HFFc6 (cell line): ENCODE measurements around the gene SIRPA. TPM values are rescaled to one million over a fixed set of nuclear protein-coding genes. Genes with fewer than 3 reads are reported as not detected.

Experiments used
- DNase-seq: peaks from one replicate; pipeline ENCODE4 v3.0.0-alpha.2; 2018
- H3K27ac Mint-ChIP-seq: 2 replicates; pipeline ENCODE4 v1.8.0; 2020; ENCODE audit warnings: mild to moderate bottlenecking, mixed read lengths
- H3K27me3 Mint-ChIP-seq: 2 replicates; pipeline ENCODE4 v1.8.0; 2021; ENCODE audit warnings: mild to moderate bottlenecking, moderate library complexity, mixed read lengths; ENCODE audit not compliant: insufficient read depth
- H3K36me3 Mint-ChIP-seq: 2 replicates; pipeline ENCODE4 v1.8.0; 2021; ENCODE audit warnings: low read depth, mixed read lengths
- H3K4me1 Mint-ChIP-seq: 2 replicates; pipeline ENCODE4 v1.8.0; 2020; ENCODE audit warnings: low read depth, mixed read lengths
- H3K4me3 Mint-ChIP-seq: 2 replicates; pipeline ENCODE4 v1.8.0; 2020; ENCODE audit warnings: mild to moderate bottlenecking, moderate library complexity, mixed read lengths
- H3K9me3 Mint-ChIP-seq: 2 replicates; pipeline ENCODE4 v1.8.0; 2020; ENCODE audit warnings: mild to moderate bottlenecking, mixed read lengths
- CTCF ChIP-seq: fragments of 200-600 bp; sonication (generic); IDR thresholded peaks from 2 replicates; pipeline ENCODE4 v1.5.0; 2021; ENCODE audit warnings: antibody characterized with exemption, mild to moderate bottlenecking
- total RNA-seq, 6 experiments: library from RNA; stranded (reverse); fragmentation: NEBNext Ultra II Directional; extraction: Animal tissue kit (Norgen Biotek cat#: 25700); gene quantifications; 2 replicates in 1 of 6; 3 replicates in 5 of 6; pipeline ENCODE4 v1.2.3, GENCODE V29; 2021

Gene SIRPA
- total RNA-seq, 6 experiments from 2014 or later: 44.0 to 66.2 (median 47.5) TPM

GRCh38 chr20:1922786-1923185 lies 27.6 kb downstream of the SIRPA start:
- Mint-ChIP-seq H3K27ac (no peak overlapping the region), H3K9me3 (no peaks in the 10 kb centered on the region), H3K36me3 (peaks cover 3% of the 10 kb centered on the region; the same call in 1 of the 2 replicates), H3K4me3 (no peak overlapping the region), H3K4me1 (no peaks in the 10 kb centered on the region), H3K27me3 (peaks cover 2% of the 10 kb centered on the region; the same call in 1 of the 2 replicates)
- DNase-seq: no peak
- no peak for TF ChIP-seq CTCF

DNA sequence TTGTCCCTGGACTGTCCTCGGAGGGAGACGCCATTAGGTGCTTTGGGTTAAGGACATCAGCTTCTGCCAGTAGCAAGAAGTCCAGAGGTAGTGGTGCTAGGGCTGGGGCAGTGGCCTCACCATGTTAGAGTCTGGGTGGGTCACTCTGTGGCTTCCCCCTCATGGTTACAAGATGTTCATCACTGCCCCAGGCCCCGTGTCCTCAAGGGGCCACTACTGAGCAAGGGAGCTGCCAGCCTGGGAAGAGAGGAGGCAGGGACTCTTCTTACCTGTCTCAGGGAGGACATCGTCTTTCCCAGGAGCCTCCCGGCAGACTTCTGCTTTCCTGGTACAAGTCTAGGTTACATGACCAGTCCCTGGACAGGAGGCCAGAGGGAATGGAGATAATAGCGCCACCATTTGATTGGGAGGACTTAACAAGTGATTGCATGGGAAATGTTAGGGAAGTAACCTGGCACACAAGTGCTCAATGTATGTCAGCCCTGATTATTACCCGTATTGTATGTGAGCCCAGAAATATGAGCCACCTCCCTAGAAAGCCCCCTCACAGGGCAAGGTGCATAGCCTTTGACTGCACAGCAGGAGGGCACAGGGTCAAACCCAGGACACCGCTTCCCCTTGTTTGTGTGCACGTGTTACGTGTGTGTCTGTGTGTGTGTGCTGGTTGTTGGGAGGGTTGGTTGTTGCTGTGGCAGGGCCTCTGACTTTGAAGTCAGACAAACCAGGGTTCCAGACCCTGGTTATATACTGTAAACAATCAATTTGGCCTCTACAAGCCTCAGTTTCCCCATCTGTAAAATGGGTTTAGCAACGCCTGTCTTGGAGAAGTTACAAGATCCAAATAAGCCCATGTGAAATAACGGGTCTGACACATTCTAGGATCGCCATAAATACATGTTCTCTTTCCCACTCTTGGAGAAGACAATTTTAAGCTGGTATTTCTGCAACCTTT lies 30.0 kb downstream of the SIRPA start:
- no peak overlapping the region for H3K27ac Mint-ChIP-seq
- no peaks in the 10 kb centered on the region for H3K4me1 Mint-ChIP-seq
- TF ChIP-seq CTCF: peak; percentile 33; the same call in 1 of the 2 replicates
- no peak overlapping the region for H3K4me3 Mint-ChIP-seq
- no peaks in the 10 kb centered on the region for H3K27me3 Mint-ChIP-seq
- no peaks in the 10 kb centered on the region for H3K36me3 Mint-ChIP-seq
- DNase-seq: no peak
- no peaks in the 10 kb centered on the region for H3K9me3 Mint-ChIP-seq

DNA sequence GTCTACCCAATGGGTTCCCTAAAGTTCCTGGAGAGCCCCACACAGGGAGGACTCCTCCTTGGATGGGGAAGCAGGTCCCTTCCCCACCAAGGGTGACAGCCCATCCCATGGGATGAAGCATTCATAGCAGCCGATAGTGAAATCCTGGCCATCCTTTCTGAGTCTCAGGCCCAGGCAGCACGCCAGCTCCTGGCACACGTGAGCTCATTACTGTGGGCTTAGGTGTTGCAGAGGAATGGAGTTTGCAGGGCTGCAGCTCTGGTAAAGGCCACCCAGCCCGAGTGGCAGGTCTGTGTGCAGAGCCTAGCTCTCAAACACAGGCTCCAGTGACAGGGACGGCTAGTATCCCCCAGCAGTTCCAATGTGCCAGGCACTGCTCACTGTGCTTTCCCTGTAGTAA lies 31.0 kb downstream of the SIRPA start:
- no peak for TF ChIP-seq CTCF
- no peaks in the 10 kb centered on the region for H3K9me3 Mint-ChIP-seq
- H3K27ac Mint-ChIP-seq: no peak overlapping the region
- DNase-seq: no peak
- H3K36me3 Mint-ChIP-seq: no peaks in the 10 kb centered on the region
- H3K4me3 Mint-ChIP-seq: no peak overlapping the region
- H3K4me1 Mint-ChIP-seq: no peaks in the 10 kb centered on the region
- H3K27me3 Mint-ChIP-seq: no peaks in the 10 kb centered on the region

DNA sequence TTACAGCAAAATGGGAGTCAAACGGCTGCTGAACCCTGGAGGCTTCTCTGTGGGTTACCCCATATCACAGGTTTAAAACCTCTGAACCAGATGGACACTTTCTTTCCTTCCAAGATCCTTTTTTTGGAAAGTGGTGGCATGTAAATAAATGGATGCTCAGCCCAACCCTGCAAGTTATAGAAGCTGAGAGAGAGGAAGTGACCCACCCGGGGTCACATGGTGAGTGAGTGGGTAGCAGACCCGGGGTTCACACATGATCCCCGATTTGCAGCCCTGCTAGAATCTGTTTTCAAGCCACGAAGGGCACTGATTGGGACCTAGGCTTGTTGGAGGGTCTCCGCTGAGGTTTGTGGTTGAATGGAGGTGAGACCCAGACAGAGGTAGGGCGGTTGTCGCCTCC lies 32.0 kb downstream of the SIRPA start:
- Mint-ChIP-seq H3K9me3 (no peaks in the 10 kb centered on the region), H3K27ac (no peak overlapping the region), H3K27me3 (no peaks in the 10 kb centered on the region), H3K4me3 (no peak overlapping the region), H3K36me3 (no peaks in the 10 kb centered on the region), H3K4me1 (peaks cover 4% of the 10 kb centered on the region)
- no peak for TF ChIP-seq CTCF
- no peak for DNase-seq

- Mint-ChIP-seq H3K9me3 (no peaks in the 10 kb centered on the region), H3K27ac (no peak overlapping the region), H3K4me3 (no peak overlapping the region), H3K4me1 (peaks cover 13% of the 10 kb centered on the region), H3K27me3 (no peaks in the 10 kb centered on the region), H3K36me3 (no peaks in the 10 kb centered on the region)
- no peak for DNase-seq
- no peak for TF ChIP-seq CTCF
These were observed 32.9 kb downstream of the SIRPA start for GRCh38 chr20:1928154-1928553.
